K562 (cell line): ENCODE data around the gene SAT1. TPM values are rescaled to one million over a fixed set of nuclear protein-coding genes. Genes with fewer than 3 reads are reported as not detected.
A peak's percentile ranks its signal among the peaks of the same experiment; 100 is the strongest.

Experiments used
- CSDE1 ChIP-seq, 2 experiments: fragments of 450-650 bp; IDR thresholded peaks; 2 replicates each; pipeline ENCODE4 v1.6.1; 2016; ENCODE audit warnings: mild to moderate bottlenecking in 1 of 2
- DEAF1 ChIP-seq: fragments of 450-650 bp; formaldehyde crosslinking; IDR thresholded peaks from 2 replicates; pipeline ENCODE4 v1.4.0; 2020; ENCODE audit warnings: mild to moderate bottlenecking, moderate library complexity
- MTF1 ChIP-seq: fragments of 250-450 bp; sonication (Bioruptor Pico); IDR thresholded peaks from 2 replicates; pipeline ENCODE4 v1.9.0; 2021; ENCODE audit warnings: moderate library complexity, mild to moderate bottlenecking, inconsistent platforms, borderline replicate concordance
- NCOR1 ChIP-seq: fragments of 450-650 bp; IDR thresholded peaks from 2 replicates; pipeline ENCODE4 v1.6.1; 2016; ENCODE audit warnings: mild to moderate bottlenecking, moderate library complexity
- REST ChIP-seq, 2 experiments: fragments of 450-650 bp; formaldehyde crosslinking in 1 of 2; IDR thresholded peaks; 2 replicates each; pipeline versions ENCODE4 v1.4.0 to v1.6.1; 2014 to 2020; ENCODE audit warnings: mild to moderate bottlenecking in 2 of 2, borderline replicate concordance in 1 of 2, low read depth in 1 of 2
- SIN3A ChIP-seq, 2 experiments: fragments of 150-350 bp in 1 of 2; IDR thresholded peaks; 2 replicates each; pipeline ENCODE4 v1.6.1; 2011 to 2016; ENCODE audit warnings: borderline replicate concordance in 2 of 2, low read depth in 2 of 2, low read length in 2 of 2, mild to moderate bottlenecking in 2 of 2, moderate library complexity in 2 of 2; ENCODE audit not compliant: control insufficient read depth in 1 of 2
- SOX6 ChIP-seq: fragments of 450-650 bp; IDR thresholded peaks from 2 replicates; pipeline ENCODE4 v1.6.1; 2014; ENCODE audit warnings: mild to moderate bottlenecking
- ZNF217 ChIP-seq: sonication (generic); formaldehyde crosslinking; IDR thresholded peaks from 2 replicates; pipeline ENCODE4 v1.8.0; 2022; ENCODE audit warnings: mild to moderate bottlenecking, missing genetic modification reagents
- ZNF398 ChIP-seq: fragments of 250-450 bp; sonication (Bioruptor Pico); IDR thresholded peaks from 2 replicates; pipeline ENCODE4 v1.8.0; 2021; ENCODE audit warnings: moderate library complexity, mild to moderate bottlenecking, inconsistent platforms
- polyA plus RNA-seq, 8 experiments: library from polyadenylated mRNA; depleted of rRNA in 4 of 8; stranded (reverse) in 5 of 8; unstranded in 3 of 8; fragments of >200 nt; fragmentation: Nextera tagmentation in 2 of 8; fragmentation: Illumina TruSeq in 1 of 8; extraction: Ambion mirVana in 2 of 8; extraction: Trizol in 1 of 8; gene quantifications; 2 replicates each; pipeline versions ENCODE4 v1.2.1 to v1.2.3, GENCODE V29; 2011 to 2014; ENCODE audit warnings: inconsistent platforms in 1 of 8, missing spikeins in 1 of 8
- total RNA-seq, 7 experiments: library from RNA; depleted of rRNA in 6 of 7; stranded (reverse); fragments of >200 nt in 6 of 7; fragmentation: Illumina TruSeq in 2 of 7; extraction: Trizol in 2 of 7; gene quantifications; 2 replicates each; pipeline versions ENCODE4 v1.2.1 to v1.2.3, GENCODE V29; 2011 to 2021; ENCODE audit warnings: low replicate concordance in 1 of 7

The SAT1 gene
- total and polyA plus RNA-seq, 9 of the 15 experiments (the other 6 are each of a cell fraction or from before 2014, with no cell fraction given): 47.4 to 194 (median 74.1) TPM

GRCh38 chrX:23782863-23783588 lies at the start of gene SAT1 (continued):
- TF ChIP-seq CSDE1 (IDR thresholded peaks at IDR 0.05): peak in 1 of 2 experiments; percentile 74; a peak in 2 of 4 replicates
- TF ChIP-seq SIN3A (IDR thresholded peaks at IDR 0.05; ENCODE audit: borderline replicate concordance in 2 of 2, control insufficient read depth in 1 of 2, low read depth in 2 of 2, low read length in 2 of 2): peak in 1 of 2 experiments; percentile 42; a peak in 1 of 4 replicates
- no peak for TF ChIP-seq ZNF217 (CRISPR knock-in tag)
- TF ChIP-seq NCOR1: peak; percentile 50; the same call in 1 of the 2 replicates
- TF ChIP-seq ZNF398 (CRISPR knock-in tag): no peak
- peak; percentile 29; the same call in 1 of the 2 replicates for TF ChIP-seq SOX6
- TF ChIP-seq MTF1 (CRISPR knock-in tag): no peak
- peak; percentile 78 for TF ChIP-seq DEAF1 (CRISPR knock-in tag)
- peak; percentile 78; the same call in 1 of the 2 replicates for TF ChIP-seq REST (IDR thresholded peaks at IDR 0.05; ENCODE audit: borderline replicate concordance)
- TF ChIP-seq REST (CRISPR knock-in tag; IDR thresholded peaks at IDR 0.05; ENCODE audit: low read depth): no peak
